Erythroblast (primary cell): Measurements from ENCODE around the gene OR2H1.

Source experiments
- GATA1 ChIP-seq: IDR thresholded peaks from 2 replicates; pipeline ENCODE4 v1.6.1; 2011; ENCODE audit warnings: low read depth, mild to moderate bottlenecking, control low read depth, low read length, moderate library complexity
- POLR2A ChIP-seq: IDR thresholded peaks from 2 replicates; pipeline ENCODE4 v1.6.1; 2011; ENCODE audit warnings: mild to moderate bottlenecking, low read length

- TF ChIP-seq POLR2A: no peak
- no peak for TF ChIP-seq GATA1
Observed at GRCh38 chr6:29478740-29479139, 21.8 kb downstream of the OR2H1 start.
